KBM-7 (cell line): Measurements from ENCODE around the gene PTGFRN.

Experiments used
- DNase-seq: peaks from one replicate; pipeline ENCODE4 v3.0.0-alpha.2; 2015
- in situ Hi-C: fragments of 300-500 bp; cut with MboI; formaldehyde crosslinking; loops from 2 replicates; pipeline ENCODE4 v1.14.3; 2020; ENCODE audit warnings: low sequenced_read_pairs, low pct_unique_long_range_greater_than_20kb, mixed read lengths

PTGFRN gene

GRCh38 chr1:116886291-116886878, 23.3 kb upstream of the PTGFRN start:
- DNase-seq: no peak
- in situ Hi-C loops: no loop called here

DNA sequence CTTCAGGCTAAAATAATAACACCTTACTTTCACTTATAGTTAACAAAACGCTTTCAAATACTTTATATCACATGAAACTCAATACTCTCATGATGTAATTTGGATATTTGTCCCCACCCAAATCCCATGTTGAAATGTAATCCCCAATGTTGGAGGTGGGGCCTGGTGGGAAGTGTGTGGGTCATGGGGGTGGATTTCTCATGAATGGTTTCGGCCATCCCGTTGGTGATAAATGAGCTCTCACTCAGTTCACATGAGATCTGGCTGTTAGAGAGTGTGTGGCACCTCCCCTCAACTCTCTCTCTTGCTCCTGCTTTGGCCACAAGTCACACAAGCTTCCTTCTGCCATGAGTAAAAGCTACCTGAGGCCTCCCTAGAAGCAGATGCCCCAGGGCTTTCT, 22.5 kb upstream of the PTGFRN start:
- DNase-seq: no peak
- in situ Hi-C loops: no loop called here

GRCh38 chr1:116889380-116889779, 20.3 kb upstream of the PTGFRN start:
- DNase-seq: no peak
- in situ Hi-C loops: no loop called here

- in situ Hi-C loops: no loop called here
- no peak for DNase-seq
Measured at GRCh38 chr1:116891396-116892079, 18.2 kb upstream of the PTGFRN start.

GRCh38 chr1:116895073-116895472, 14.6 kb upstream of the PTGFRN start:
- in situ Hi-C loops: no loop called here
- DNase-seq: no peak

DNA sequence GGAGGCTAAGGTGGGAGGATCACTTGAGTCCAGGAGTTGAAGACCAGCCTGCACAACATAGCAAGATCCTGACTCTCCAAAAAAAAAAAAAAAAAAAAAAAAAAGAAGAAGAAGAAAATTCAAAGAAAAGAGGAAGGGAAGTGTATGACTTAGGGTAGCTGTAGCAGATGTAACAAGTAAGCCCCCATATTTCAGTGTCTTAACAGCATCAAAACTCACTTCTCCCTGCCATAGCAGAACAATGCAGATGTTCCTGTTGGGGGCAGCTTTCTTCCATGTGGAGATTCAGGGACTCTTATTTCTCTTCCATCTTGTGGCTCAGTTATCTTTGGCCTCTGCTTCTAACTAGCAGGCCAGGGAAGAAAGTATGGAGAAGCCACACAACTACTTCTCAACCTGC, 10.2 kb upstream of the PTGFRN start:
- DNase-seq: no peak
- in situ Hi-C loops: no loop called here

GRCh38 chr1:116900471-116901365, 9.0 kb upstream of the PTGFRN start:
- in situ Hi-C loops: no loop called here

GRCh38 chr1:116902027-116902426, 7.7 kb upstream of the PTGFRN start:
- no peak for DNase-seq
- in situ Hi-C loops: no loop called here

More at GRCh38 chr1:116900471-116901365, 9.0 kb upstream of the PTGFRN start:
- no peak for DNase-seq

DNA sequence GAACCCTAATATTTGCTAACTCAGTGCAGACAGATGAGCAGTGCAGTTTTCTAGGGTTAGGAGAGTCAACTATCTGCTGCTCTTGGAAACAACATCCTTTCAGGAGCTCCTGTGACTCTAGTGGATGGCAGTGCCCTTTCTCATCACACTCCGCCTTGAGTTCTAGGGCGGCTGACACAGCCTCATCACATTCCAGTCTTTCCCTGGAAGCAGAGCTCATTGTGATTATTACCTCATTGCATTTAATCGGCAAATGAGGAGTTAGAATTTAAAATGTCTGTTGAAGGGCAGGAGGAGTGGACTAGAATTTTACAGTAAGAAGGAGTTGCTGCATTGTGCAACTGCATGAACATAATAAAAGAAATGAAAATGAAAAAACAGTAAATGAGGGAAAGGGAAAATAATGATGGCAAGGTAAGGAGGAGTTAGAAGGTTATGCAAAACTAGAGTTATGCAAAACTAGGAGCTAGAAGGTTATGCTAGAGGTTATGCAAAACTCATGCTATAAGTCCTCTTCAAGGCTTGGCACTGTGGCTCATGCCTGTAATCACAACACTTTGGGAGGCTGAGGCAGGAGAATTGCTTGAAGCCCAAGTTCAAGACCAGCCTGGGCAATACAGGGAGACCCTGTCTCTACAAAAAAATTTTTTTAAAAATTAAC, 6.9 kb upstream of the PTGFRN start:
- no peak for DNase-seq
- in situ Hi-C loops: no loop called here

GRCh38 chr1:116904791-116905320, 4.9 kb upstream of the PTGFRN start:
- DNase-seq: no peak
- in situ Hi-C loops: no loop called here

DNA sequence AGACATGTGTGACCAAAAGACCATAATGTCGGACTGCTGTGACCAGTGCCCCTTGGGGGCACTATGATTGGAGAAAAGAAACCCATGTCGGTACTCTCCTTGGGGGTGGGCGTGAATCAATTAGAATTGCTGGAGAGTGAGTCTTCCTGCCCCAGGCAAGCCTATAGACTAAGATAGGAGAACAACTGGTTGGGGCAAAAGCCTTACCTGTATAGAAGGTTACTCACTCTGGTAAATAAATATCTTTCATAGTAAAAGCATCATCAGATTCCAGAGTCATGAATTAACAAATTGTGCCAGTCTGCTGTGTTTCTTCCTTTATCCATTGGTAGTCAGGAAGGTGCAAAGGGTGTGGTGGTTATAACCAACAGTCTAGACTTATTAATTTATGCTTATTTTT, 2.9 kb upstream of the PTGFRN start:
- in situ Hi-C loops: no loop called here

DNA sequence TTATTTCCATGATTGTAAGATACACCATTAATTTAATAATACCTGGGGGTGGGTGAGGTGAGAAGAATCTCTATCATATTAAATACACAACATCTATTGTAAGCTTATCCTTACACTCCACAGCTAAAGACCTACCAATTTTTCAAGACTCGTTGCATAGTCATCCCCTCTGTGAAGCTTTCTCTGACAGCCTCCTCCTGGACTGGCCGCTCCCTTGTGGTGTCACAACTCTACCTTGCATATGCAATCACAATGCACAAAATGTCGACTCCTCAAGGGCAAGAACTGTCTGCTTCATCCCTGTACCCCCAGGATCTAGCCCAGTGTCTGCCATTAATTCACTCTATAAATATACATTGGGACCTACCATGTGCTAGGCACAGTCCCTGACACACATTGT, 2.4 kb upstream of the PTGFRN start:
- DNase-seq: no peak
- in situ Hi-C loops: no loop called here

More for the DNA sequence above, 2.9 kb upstream of the PTGFRN start:
- no peak for DNase-seq

GRCh38 chr1:116908266-116908665, 1.4 kb upstream of the PTGFRN start:
- DNase-seq: no peak
- in situ Hi-C loops: no loop called here

- in situ Hi-C loops: no loop called here
- DNase-seq: no peak
Measured at GRCh38 chr1:116908820-116909511, 750 bp upstream of the PTGFRN start.

- in situ Hi-C loops: no loop called here
- DNase-seq: peak; percentile 53
Measured at GRCh38 chr1:116910379-116911187, 867 bp downstream of the PTGFRN start.

DNA sequence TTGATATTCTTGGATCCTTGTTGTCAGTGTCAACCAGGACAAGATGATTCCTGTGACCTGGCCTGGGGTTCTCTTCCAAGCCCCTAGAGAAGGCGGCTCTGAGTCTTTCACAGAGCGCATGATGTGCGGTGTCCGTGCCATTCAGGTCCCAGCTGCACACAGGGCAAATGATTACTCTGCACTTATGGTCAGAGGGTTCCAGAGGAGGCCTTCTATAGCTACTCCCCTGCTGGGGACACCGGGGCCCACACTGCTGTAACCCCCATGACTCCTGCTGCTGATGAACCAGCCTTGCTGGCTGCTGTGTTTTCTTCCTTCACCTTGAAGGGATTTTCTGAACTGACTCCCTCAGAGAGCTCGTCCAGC, 1.5 kb downstream of the PTGFRN start:
- in situ Hi-C loops: no loop called here
- DNase-seq: peak; percentile 19

- DNase-seq: no peak
- in situ Hi-C loops: no loop called here
Measured at GRCh38 chr1:116911779-116912469, 2.2 kb downstream of the PTGFRN start.

- no peak for DNase-seq
- in situ Hi-C loops: no loop called here
Measured at GRCh38 chr1:116912846-116913245, 3.1 kb downstream of the PTGFRN start.
